GM18511 (cell line): Measurements from ENCODE around the gene ABCG2.

Experiments
- ATAC-seq: cut with Tn5 transposase; IDR thresholded peaks from one replicate; pipeline ENCODE4 v1.9.1; 2021; ENCODE audit warnings: mild to moderate bottlenecking, moderate library complexity; ENCODE audit not compliant: unreplicated experiment

ABCG2 gene

DNA sequence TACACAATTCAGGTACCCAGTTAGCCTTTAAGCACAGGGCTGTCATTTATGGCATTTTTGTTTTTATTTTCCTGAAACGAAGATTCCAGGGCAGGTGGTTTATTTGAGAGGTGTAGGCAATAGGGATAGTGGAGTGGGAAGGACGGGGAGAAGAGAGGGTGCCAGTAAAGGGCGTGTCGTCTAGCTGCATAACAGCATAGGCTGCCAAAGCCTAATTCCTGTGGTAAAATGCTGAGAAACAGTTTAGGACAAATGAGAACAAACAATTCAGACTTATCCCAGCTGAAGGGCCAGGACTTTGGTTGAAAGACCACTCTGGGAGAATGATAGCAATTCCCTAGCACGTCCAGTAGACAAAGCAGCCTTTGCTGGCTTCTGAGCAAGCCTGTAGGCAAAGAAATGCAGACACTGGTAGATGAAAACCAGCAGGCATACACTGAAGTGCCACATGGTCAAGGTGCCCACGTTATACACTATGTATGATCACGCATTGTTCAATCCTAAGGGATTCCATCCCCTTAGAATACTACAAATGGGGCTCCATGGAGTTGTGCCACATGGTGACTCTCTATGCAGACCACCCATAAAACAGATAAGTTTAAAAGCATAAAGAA, 80.4 kb downstream of the ABCG2 start:
- ATAC-seq = no peak

DNA sequence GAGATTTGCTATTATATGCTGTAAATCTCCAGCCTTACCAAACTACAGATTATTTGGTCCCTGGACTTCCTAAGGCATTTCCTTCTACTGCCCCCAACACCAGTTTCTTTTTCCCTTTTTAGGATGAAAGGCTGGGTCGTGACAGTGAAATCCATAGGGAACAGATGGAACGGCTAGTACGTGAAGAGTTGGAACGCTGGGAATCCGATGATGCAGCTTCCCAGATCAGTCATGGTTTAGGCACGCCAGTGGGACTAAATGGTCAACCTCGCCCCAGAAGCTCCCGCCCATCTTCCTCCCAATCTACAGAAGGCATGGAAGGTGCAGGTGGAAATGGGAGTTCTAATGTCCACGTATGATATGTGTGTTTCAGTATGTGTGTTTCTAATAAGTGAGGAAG, 83.1 kb downstream of the ABCG2 start:
- ATAC-seq = no peak

DNA sequence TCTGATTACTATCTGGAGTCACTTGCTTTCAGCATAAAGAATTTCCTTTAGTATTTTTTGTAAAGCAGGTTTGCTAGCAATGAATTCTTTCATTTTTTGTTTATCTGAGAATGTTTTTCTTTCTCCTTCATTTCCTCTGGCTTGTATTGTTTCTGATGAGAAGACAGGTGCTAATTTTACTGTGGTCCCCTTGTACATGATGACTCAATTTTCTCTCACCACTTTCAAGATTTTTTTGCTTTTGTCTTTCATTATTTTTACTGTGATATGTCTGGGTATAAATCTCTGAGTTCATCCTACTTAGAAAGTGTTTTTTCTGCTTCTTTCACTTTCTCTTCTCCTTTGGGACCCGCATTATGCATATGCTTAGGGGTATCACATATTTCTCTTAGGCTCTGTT, 88.4 kb downstream of the ABCG2 start:
- no peak for ATAC-seq

DNA sequence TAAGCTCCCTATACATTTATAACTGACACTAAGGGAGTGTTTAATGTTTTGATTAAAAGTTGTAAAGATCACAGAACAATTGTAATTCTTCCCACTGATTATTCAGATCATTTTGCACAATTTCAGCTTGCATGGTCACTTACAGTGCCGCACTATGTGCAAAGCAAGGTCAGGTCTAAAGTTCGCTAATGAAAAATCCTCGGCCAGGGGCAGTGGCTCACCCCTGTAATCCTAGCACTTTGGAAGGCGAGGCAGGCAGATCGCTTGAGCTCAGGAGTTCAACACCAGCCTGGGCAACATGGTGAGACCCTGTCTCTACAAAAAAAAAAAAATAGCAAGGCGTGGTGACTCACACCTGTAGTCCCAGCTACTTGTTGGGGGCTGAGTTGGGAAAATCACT, 94.0 kb downstream of the ABCG2 start:
- ATAC-seq = no peak

DNA sequence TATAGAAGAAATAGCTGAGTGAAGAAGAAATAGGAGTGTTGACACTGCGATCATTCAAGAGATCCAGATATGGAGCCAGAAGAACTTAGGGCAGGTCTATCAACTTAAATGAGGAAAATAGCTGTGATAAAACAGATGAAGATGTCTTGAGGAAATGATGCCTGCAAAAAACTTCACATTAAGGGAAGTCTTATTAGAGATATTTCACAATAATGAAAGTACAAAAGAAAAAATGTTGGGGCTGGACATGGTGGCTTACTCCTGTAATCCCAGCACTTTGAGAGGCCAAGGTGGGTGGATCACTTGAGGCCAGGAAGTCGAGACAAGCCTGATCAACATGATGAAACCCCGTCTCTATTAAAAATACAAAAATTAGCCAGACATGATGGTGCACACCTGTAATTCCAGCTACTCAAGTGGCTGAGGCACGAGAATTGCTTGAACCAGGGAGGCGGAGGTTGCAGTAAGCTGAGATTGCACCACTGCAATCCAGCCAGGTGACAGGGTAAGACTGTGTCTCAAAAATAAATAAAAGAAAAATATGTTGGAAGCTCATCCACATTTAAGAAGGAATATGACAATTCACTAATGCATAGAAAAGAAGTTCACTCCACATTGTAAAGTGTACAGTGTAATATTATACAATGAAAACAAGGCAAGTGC, 94.7 kb downstream of the ABCG2 start:
- no peak for ATAC-seq

DNA sequence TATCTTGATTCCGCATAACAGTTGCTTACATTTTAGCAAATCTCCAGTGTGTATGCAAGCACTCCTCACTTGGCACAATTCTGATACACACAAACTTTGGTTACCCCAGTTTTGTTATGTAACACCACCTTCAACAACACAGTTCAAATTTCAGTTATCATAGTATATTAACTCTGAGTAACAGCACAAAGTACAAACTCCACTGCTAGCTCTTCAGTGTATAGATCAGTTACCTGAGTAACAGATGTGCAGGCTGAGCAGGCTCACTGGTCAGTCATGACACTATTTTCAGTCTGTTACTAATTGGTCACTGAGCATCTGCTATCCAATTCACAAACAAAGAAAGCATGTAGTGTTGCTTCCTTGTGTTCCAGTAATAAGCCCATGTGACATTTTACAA, 95.6 kb downstream of the ABCG2 start:
- ATAC-seq = no peak

DNA sequence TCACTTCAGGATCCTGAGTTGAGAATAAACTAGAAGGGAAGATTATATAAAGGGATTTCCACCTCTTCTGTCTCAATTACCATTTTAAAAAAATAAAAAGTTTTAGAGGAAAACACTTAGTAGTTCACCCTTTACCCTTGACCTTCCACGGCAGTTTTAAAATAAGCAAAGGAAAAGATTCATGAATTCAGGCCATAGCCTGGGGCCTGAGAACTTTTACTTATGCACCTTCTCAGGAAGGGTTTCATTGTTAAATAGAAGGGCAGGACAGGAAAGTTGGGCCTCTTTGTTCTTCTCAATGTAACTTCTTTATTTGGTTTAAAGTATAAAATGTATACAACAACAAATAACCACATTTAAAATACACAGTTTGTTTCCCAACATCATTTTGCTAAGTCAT, 96.1 kb downstream of the ABCG2 start:
- no peak for ATAC-seq

DNA sequence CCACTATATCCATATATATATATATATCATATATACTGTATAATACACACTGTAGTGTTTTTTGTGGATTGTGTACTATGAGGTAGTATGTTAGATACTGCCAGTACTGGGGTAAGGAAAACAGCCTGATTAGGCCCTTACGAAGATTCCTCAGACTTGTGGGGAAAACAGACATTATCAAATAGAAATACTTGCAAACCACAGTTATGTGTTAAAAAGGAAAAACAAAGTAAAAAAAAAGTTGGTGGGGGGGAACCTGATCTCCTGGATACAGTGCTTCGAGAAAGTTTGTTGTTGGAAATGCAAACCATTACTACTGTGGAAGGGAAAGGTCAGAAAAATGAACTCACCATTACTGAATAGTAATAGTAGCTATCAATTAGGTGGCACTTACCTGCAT, 98.0 kb downstream of the ABCG2 start:
- ATAC-seq = no peak

DNA sequence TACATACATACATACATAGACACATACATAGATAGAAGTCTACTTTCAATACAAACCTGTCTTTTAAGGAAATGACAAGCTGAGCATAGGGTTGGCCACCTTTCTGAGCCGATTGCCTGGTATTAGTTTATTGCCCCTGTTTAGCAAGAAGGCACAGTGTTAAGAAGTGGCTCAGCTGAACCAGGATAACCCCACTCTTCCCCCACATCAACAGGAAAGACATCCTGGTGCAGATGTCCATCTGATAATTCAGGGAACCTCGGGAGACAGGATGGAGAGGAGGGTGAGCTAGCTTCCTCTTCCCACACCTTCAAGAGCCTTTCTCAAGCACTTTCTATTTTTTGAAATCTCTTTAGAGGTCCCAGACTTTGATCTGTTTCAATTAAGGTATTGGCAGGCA, 98.7 kb downstream of the ABCG2 start:
- no peak for ATAC-seq

DNA sequence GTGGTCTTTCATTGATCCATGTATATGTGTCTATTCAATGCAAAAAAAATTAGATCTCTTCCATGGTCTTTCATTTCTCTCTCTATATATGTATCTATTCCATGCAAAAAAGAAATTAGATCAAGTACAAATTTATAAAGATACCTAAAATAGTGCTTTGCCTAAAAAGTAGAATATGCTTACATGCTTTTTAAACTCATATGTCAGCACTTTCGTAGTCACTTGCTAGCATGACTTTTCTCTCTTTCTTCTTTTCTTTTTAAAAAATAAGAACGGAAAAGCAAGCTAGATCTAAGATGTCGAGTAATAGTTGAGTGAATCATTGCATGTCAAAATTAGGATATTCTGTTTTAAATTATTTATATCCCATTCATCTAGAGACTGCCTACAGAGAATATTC, 100.1 kb downstream of the ABCG2 start:
- no peak for ATAC-seq

DNA sequence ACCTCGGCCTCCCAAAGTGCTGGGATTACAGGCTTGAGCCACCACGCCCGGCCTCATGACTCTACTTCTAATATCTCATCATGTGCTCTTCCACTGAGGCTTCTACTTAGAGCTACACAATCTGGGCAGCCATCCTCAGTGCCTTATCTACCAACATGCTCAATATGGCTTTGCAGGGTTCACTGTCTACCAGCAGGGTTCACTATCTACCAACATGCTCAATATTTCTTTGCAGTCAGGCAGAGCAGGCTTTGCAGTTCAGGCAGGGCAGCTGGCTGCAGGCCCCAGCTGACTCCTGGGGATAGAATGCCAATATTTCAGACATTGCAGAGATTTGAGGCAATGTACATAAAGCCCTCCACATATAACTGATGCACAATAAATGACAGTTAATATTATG, 103.5 kb downstream of the ABCG2 start:
- ATAC-seq = no peak

DNA sequence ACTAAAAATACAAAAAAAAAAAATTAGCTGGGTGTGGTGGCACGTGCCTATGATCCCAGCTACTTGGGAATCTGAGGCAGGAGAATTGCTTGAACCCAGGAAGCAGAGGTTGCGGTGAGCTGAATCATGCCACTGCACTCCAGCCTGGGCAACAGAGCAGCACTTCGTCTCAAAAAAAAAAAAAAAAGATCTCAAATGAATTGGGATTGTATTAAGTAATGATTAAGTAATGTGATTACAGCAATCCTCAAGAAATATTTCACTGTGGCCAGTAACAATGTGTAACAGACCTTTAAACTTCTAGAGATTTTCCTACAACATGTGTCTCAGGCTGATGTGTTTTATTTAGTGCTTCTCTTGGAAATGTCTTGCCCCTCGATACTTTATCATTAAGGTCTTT, 104.2 kb downstream of the ABCG2 start:
- no peak for ATAC-seq

DNA sequence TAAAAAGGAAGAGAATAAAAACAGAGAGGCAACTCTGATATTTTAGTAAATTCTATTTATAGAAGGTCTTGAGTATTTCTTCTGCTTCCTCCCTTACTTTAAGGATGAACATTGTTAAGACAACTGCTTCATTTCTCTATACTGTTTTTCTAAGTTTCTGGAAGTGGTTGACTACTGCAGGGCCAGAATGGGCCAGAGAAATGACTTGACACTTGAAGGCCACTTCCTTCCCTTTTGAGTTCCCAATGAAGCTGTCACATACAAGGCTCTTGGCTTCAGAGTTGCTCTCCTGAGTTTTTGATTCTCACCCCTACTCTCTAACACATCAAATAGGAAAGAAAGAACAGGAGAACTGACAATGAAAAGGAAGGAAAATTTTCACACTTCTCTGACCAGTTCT, 113.4 kb downstream of the ABCG2 start:
- no peak for ATAC-seq

DNA sequence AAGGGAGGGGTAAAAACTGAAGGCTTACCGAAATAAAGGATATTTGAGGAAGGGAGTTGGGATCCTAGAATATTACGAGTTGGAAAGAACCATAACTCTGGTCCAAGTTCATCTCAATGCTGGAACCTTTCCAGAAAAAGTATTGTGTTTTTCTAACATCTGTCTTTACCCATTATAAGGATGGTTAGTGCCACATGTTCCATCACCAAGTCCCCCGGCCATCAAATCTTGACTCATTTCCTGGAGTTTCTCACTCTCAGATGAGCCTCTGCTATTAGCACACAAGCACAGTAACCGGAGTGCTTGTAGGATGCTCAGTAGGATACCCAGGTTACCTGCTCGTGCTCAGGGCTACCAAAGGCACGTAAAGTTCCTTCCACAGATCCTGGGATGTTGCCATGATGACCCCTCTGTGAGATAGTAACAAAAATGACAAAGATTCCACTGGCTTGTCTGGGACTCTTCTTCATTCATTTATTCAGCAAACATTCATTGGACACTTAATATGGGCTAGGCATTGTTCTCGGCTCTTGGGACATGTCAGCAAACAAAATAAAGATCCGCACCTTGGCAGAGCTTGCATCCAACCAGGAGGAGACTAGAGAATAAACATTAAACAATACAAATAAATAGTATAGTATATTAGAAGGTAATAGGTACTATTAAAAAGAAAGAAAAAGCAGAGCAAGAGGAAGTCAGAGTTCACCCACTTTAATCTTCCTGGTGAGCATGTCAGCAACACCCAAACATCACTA, 114.7 kb downstream of the ABCG2 start:
- no peak for ATAC-seq

DNA sequence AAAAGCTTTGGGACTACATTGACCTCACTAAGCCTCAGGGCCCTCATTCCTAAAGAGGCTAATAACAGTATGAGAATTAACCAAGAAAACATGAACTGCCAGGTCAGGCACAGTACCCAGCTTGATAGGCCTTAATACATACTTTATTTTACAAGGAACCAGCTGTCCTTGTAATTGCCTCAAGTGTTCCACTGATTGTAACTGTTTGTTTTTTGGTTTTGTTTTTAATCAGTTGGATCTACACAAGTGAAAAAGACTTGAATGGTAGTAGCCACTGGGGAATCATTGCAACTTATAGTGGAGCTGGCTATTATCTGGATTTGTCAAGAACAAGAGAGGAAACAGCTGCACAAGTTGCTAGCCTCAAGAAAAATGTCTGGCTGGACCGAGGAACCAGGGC, 115.4 kb downstream of the ABCG2 start:
- no peak for ATAC-seq

DNA sequence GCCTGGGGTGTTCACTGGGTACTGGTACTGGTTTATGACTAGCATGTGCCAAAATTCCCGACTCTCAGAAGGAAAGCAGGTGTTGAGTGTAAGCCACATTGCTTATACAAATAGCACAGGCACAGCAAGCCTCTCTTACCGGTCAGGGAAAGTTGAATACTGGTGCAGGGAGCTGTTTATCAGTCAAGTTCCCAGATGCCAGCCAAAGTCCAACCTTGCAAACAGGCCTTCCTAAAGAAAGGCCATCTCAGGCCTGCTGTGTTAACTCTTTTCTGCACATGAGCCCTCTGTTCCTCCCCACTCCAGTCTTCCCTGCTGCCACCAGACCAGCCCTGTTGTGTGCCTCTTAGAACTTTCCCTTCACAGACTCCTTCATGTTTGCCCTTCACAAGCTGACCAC, 116.8 kb downstream of the ABCG2 start:
- no peak for ATAC-seq

DNA sequence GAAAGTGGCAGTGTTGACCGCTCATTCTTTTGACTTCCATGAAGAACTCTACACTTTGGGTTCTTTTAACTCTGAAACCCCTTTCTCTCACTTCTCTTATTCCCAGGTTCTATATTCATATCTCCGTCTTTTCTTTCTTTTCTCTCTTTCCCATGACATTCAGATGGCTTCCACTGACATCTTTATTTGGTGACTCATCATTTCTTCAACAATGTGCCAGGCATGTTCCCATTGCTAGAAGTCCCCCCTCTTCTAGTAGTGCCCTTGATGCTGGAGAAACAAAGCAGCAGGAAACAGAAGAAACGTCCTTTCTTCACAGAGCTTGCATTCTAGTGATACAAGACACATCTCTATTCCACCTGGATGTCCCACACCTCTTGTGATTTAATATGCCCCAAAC, 117.7 kb downstream of the ABCG2 start:
- no peak for ATAC-seq
